Neural crest cell (in vitro differentiated cells): ENCODE measurements around the gene KIF3B. TPM values are rescaled to one million over a fixed set of nuclear protein-coding genes. Genes with fewer than 3 reads are reported as not detected.

Source experiments
- DNase-seq: peaks from one replicate; pipeline ENCODE4 v3.0.0; 2021; ENCODE audit warnings: low read depth, mixed read lengths, low spot score
- H3K27ac Mint-ChIP-seq: one replicate; pipeline ENCODE4 v1.8.0; 2021; ENCODE audit warnings: mild to moderate bottlenecking, mixed read lengths; ENCODE audit not compliant: unreplicated experiment
- H3K27me3 Mint-ChIP-seq: 2 replicates; pipeline ENCODE4 v1.8.0; 2021; ENCODE audit warnings: low read depth, mild to moderate bottlenecking, mixed read lengths
- H3K36me3 Mint-ChIP-seq: 2 replicates; pipeline ENCODE4 v1.8.0; 2021; ENCODE audit warnings: low read depth, mild to moderate bottlenecking, mixed read lengths
- H3K4me1 Mint-ChIP-seq: 2 replicates; pipeline ENCODE4 v1.8.0; 2021; ENCODE audit warnings: mixed read lengths
- H3K4me3 Mint-ChIP-seq: one replicate; pipeline ENCODE4 v1.8.0; 2021; ENCODE audit warnings: mild to moderate bottlenecking, mixed read lengths
- H3K9me3 Mint-ChIP-seq: 2 replicates; pipeline ENCODE4 v1.8.0; 2021; ENCODE audit warnings: mixed read lengths
- CTCF ChIP-seq: fragments of 200-600 bp; sonication (generic); conservative IDR thresholded peaks from 2 replicates; pipeline ENCODE4 v1.5.0; 2021; ENCODE audit warnings: antibody characterized with exemption, mild to moderate bottlenecking
- total RNA-seq: library from RNA; stranded (reverse); gene quantifications from 2 replicates; pipeline ENCODE4 v1.2.1, GENCODE V29; 2021

The KIF3B gene
- total RNA-seq, 1 donor from 2014 or later: 45.5 TPM

GRCh38 chr20:32296819-32297420 is 19.5 kb downstream of the KIF3B start:
- Mint-ChIP-seq H3K36me3 (no peaks in the 10 kb centered on the region), H3K27me3 (no peaks in the 10 kb centered on the region), H3K27ac (peak overlapping the region; percentile 58), H3K9me3 (no peaks in the 10 kb centered on the region), H3K4me1 (peaks cover 32% of the 10 kb centered on the region), H3K4me3 (no peak overlapping the region)
- TF ChIP-seq CTCF: no peak
- no peak for DNase-seq

GRCh38 chr20:32297439-32297838 is 20.0 kb downstream of the KIF3B start:
- Mint-ChIP-seq H3K4me1 (peaks cover 38% of the 10 kb centered on the region), H3K4me3 (no peak overlapping the region), H3K27me3 (no peaks in the 10 kb centered on the region), H3K36me3 (no peaks in the 10 kb centered on the region), H3K9me3 (no peaks in the 10 kb centered on the region), H3K27ac (no peak overlapping the region)
- DNase-seq: no peak
- no peak for TF ChIP-seq CTCF

GRCh38 chr20:32300647-32301046 is 23.2 kb downstream of the KIF3B start:
- Mint-ChIP-seq H3K36me3 (no peaks in the 10 kb centered on the region), H3K27ac (peak overlapping the region; percentile 21), H3K4me3 (no peak overlapping the region), H3K4me1 (peaks cover 20% of the 10 kb centered on the region), H3K9me3 (no peaks in the 10 kb centered on the region), H3K27me3 (no peaks in the 10 kb centered on the region)
- DNase-seq: no peak
- TF ChIP-seq CTCF: no peak

- Mint-ChIP-seq H3K36me3 (no peaks in the 10 kb centered on the region), H3K27ac (no peak overlapping the region), H3K4me3 (no peak overlapping the region), H3K9me3 (no peaks in the 10 kb centered on the region), H3K4me1 (peaks cover 20% of the 10 kb centered on the region), H3K27me3 (no peaks in the 10 kb centered on the region)
- TF ChIP-seq CTCF: no peak
- DNase-seq: no peak
Measured at GRCh38 chr20:32301719-32302506, 24.5 kb downstream of the KIF3B start.

GRCh38 chr20:32302507-32302872 is 25.0 kb downstream of the KIF3B start:
- Mint-ChIP-seq H3K4me3 (no peak overlapping the region), H3K9me3 (no peaks in the 10 kb centered on the region), H3K27ac (no peak overlapping the region), H3K27me3 (no peaks in the 10 kb centered on the region), H3K36me3 (no peaks in the 10 kb centered on the region), H3K4me1 (peaks cover 20% of the 10 kb centered on the region)
- TF ChIP-seq CTCF: no peak
- DNase-seq: no peak
